Measurements from ENCODE around the gene CASTOR1. TPM values are rescaled to one million over a fixed set of nuclear protein-coding genes. Genes with fewer than 3 reads are reported as not detected.

The CASTOR1 gene
- total and polyA plus RNA-seq, 2 donors (not counting 3 experiments of a cell fraction or from before 2014, with no cell fraction given) = 8.1 to 26.8 TPM

DNA sequence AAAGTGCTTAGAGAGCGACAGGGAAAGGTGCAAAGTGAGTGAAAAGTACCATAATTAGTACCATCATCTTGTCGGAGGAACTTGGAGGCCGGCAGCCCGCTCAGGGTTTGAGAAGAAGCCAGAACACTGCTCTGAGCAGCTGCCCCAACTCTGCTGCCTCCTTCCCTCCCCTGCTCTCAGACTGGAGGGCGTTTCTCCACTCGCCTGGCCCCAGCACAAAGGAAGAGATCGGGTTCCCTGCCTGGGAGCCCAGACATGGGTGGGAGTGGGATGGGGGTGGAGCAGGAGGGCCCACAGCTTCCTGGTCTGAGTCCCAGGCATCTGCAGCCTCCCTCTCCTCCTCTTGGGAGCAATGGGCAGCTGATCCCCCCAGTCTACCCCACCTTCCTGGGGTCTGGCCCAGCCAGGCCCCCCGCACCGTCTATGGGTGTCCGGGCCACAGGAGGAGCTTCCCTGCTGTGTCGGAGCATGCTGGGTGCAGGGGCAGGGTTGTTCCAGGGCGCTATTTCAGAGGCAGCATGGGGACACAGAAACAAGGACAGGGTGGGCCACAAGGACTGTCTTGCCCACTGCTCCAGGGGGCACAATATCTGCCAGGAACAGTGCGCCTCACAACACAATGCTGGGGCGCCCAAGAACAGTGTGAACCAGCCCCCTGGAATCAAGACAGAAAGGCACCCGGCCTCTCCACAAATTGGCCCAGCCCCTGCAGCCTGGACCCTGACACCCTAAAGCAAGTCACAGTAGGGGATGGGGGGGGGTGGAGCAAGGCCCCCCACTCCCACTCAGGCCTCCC lies 47.5 kb downstream of the CASTOR1 start:
- peaks cover 8 to 23% of the 10 kb centered on the region in 2 experiments for H3K27me3 ChIP-seq (ENCODE audit: control insufficient read depth in 2 of 2, insufficient read depth in 2 of 2, low read length in 2 of 2)
- DNase-seq (ENCODE audit: low read depth, low spot score) (no peak), FAIRE-seq (no peak)
- H3K9me3 ChIP-seq (replicated peaks; ENCODE audit: control insufficient read depth, insufficient read depth, low read length) = no peaks in the 10 kb centered on the region
- POLR2A ChIA-PET = no interaction called here
- H4K20me1 ChIP-seq (replicated peaks; ENCODE audit: control insufficient read depth, extremely low read depth, insufficient read depth, low read length) = no peaks in the 10 kb centered on the region
- H3K36me3 ChIP-seq (ENCODE audit: control insufficient read depth in 2 of 2, extremely low read depth in 1 of 2, insufficient read depth in 2 of 2, low read length in 2 of 2) = no peaks in the 10 kb centered on the region
- no peaks in the 10 kb centered on the region for H3K79me2 ChIP-seq (ENCODE audit: control insufficient read depth, insufficient read depth, low read length)
- BruUV-seq (replicated peaks) = no TSS peak
- no peak overlapping the region for H3K4me3 ChIP-seq (replicated peaks in 1 of 3; ENCODE audit: insufficient read depth in 1 of 3, low read depth in 1 of 3, low read length in 3 of 3)
- H3K4me2 ChIP-seq (ENCODE audit: insufficient read depth, low read length) = no peak overlapping the region
- H3K27ac ChIP-seq (ENCODE audit: insufficient read depth, low read depth, low read length) = no peak overlapping the region
- dilution Hi-C loops (cut with MboI; ENCODE audit: extremely low pct_ligation_motif_present, low sequenced_read_pairs) = no loop called here
- H3K9ac ChIP-seq (replicated peaks; ENCODE audit: extremely low read depth, insufficient read depth, low read length) = no peak overlapping the region
- peaks cover 9% of the 10 kb centered on the region for H3K4me1 ChIP-seq (ENCODE audit: control insufficient read depth, extremely low read depth, insufficient read depth, low read length)
- CTCF ChIA-PET = no interaction called here
- H2AFZ ChIP-seq (ENCODE audit: low read depth, low read length) = no peak overlapping the region
- intact Hi-C loops (cut with micrococcal nuclease) = no loop called here
- TF ChIP-seq GATA2 (IDR thresholded peaks at IDR 0.05; ENCODE audit: insufficient read depth, insufficient read length, low read depth, low read length) (no peak), MYC (IDR thresholded peaks at IDR 0.05; ENCODE audit: low read depth, low read length) (no peak), EZH2 (IDR thresholded peaks at IDR 0.05; ENCODE audit: borderline replicate concordance, low read depth, low read length, severe bottlenecking) (no peak), CTCF (IDR thresholded peaks at IDR 0.05; ENCODE audit: extremely low read depth in 1 of 2, insufficient read depth in 1 of 2, low read depth in 1 of 2, low read length in 2 of 2) (no peak), POLR2A (IDR thresholded peaks at IDR 0.05; ENCODE audit: low read depth, low read length) (no peak), MAX (IDR thresholded peaks at IDR 0.05; ENCODE audit: insufficient read depth, insufficient read length) (no peak)
- H3K9me1 ChIP-seq (replicated peaks; ENCODE audit: control insufficient read depth, extremely low read depth, insufficient read depth, low read length) = no peaks in the 10 kb centered on the region

All from endothelial cell of umbilical vein (primary cell).